ENCODE measurements around the gene REEP1.

DNA sequence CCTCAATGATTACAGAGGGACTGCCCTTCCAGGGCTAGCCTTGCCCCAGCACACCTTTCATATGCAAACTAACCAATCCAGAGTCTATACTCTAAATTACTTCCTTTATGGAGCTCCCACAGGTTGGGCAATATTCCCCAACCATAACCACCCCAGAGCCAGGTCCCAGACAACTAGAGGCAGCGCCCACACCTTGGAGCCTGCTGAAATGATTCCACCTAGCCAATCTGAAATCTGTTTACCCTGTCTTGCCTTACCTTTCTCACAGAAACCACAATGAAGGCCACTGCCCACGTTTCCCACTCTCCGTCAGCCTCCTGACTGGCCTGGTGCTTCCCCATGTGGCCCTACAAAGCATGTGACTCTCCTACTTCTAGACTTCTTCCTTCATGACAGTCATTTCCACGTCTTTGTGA lies 62.0 kb downstream of the REEP1 start:
- TF ChIP-seq CTCF (IDR thresholded peaks at IDR 0.05) (no peak), POLR2A (IDR thresholded peaks at IDR 0.05) (no peak)

Data from uterus (tissue), 2 donors.